H4 (cell line): Measurements from ENCODE around the gene SNX8. TPM values are rescaled to one million over a fixed set of nuclear protein-coding genes. Genes with fewer than 3 reads are reported as not detected.
A peak's percentile ranks its signal among the peaks of the same experiment; 100 is the strongest.
"Not testable (repeated sequence)": the region's sequence is repeated elsewhere in the genome, so short reads cannot be mapped to it uniquely, and the experiment has no call there.

Source experiments
- DNase-seq: peaks from one replicate; pipeline ENCODE4 v3.0.0-alpha.2; 2015; ENCODE audit warnings: low spot score
- total RNA-seq: library from RNA; depleted of rRNA; stranded (reverse); fragments of >200 nt; shearing (Covaris generic); gene quantifications from 2 replicates; pipeline ENCODE4 v1.2.3, GENCODE V29; 2014

SNX8 gene
- total RNA-seq, 1 experiment from 2014 or later = 27.7 TPM

- no peak for DNase-seq
Observed at GRCh38 chr7:2330493-2330892, 16.3 kb upstream of the SNX8 start.

- DNase-seq = no peak
Observed at GRCh38 chr7:2326951-2327350, 12.7 kb upstream of the SNX8 start.

GRCh38 chr7:2325162-2325561 is 10.9 kb upstream of the SNX8 start:
- no peak for DNase-seq

- DNase-seq = no peak
Observed at GRCh38 chr7:2321020-2321419, 6.8 kb upstream of the SNX8 start.

- no peak for DNase-seq
Observed at GRCh38 chr7:2317556-2318293, 3.5 kb upstream of the SNX8 start.

GRCh38 chr7:2316578-2316977 is 2.3 kb upstream of the SNX8 start:
- DNase-seq = no peak

- no peak for DNase-seq
Observed at GRCh38 chr7:2315787-2316186, 1.5 kb upstream of the SNX8 start.

- DNase-seq = not testable (repeated sequence)
Observed at GRCh38 chr7:2314956-2315530, 802 bp upstream of the SNX8 start.

GRCh38 chr7:2313450-2314208 is 612 bp downstream of the SNX8 start:
- no peak for DNase-seq

- DNase-seq = no peak
Observed at GRCh38 chr7:2312267-2312929, 1.8 kb downstream of the SNX8 start.

- no peak for DNase-seq
Observed at GRCh38 chr7:2309889-2310331, 4.3 kb downstream of the SNX8 start.

- DNase-seq = no peak
Observed at GRCh38 chr7:2307690-2308107, 6.5 kb downstream of the SNX8 start.

- no peak for DNase-seq
Observed at GRCh38 chr7:2306688-2307087, 7.6 kb downstream of the SNX8 start.

GRCh38 chr7:2305258-2305657 is 9.0 kb downstream of the SNX8 start:
- DNase-seq = not testable (repeated sequence)

GRCh38 chr7:2303520-2303919 is 10.7 kb downstream of the SNX8 start:
- DNase-seq = not testable (repeated sequence)

GRCh38 chr7:2302743-2303397 is 11.4 kb downstream of the SNX8 start:
- not testable (repeated sequence) for DNase-seq

GRCh38 chr7:2301511-2301863 is 12.8 kb downstream of the SNX8 start:
- DNase-seq = peak; percentile 25

- DNase-seq = peak; percentile 8
Observed at GRCh38 chr7:2299870-2300512, 14.2 kb downstream of the SNX8 start.

- DNase-seq = peak; percentile 11
Observed at GRCh38 chr7:2299131-2299829, 15.0 kb downstream of the SNX8 start.

- DNase-seq = no peak
Observed at GRCh38 chr7:2296832-2297231, 17.4 kb downstream of the SNX8 start.
